Uterus (tissue), 2 donors: ENCODE data around the gene CTDSP2.
"Not testable (repeated sequence)": the region's sequence is repeated elsewhere in the genome, so short reads cannot be mapped to it uniquely, and the experiment has no call there.

Experiments
- POLR2A ChIP-seq, 2 donors: fragments of 450-650 bp; IDR thresholded peaks; one replicate each; pipeline ENCODE4 v1.6.1; 2016; ENCODE audit warnings: antibody characterized with exemption in 2 of 2, mild to moderate bottlenecking in 1 of 2, moderate library complexity in 1 of 2
- TF ChIP-seq, protein P1 (sequence below), 4 experiments: fragments of 200-600 bp in 2 of 4; fragments of 450-650 bp in 2 of 4; sonication (generic) in 2 of 4; IDR thresholded peaks; one replicate each; pipeline ENCODE4 v1.5.1; 2016 to 2019; ENCODE audit warnings: antibody characterized with exemption in 4 of 4, mild to moderate bottlenecking in 2 of 4, moderate library complexity in 1 of 4

DNA sequence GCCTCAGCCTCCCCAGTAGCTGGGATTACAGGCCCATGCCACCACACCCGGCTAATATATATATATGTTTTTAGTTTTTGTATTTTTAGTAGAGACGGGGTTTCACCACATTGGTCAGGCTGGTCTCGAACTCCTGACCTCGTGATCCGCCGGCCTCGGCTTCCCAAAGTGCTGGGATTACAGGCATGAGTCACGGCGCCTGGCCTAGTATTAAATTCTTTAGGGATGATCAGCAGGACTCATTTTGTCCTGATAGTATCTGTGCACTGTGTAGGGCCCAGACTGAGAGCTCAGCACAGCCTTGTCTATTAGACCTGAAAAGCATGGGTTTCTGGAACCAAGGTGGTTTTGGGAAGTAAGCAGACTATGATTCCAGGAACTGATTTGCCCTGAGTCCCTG is 34.5 kb upstream of the CTDSP2 start:
- TF ChIP-seq, protein P1, sequence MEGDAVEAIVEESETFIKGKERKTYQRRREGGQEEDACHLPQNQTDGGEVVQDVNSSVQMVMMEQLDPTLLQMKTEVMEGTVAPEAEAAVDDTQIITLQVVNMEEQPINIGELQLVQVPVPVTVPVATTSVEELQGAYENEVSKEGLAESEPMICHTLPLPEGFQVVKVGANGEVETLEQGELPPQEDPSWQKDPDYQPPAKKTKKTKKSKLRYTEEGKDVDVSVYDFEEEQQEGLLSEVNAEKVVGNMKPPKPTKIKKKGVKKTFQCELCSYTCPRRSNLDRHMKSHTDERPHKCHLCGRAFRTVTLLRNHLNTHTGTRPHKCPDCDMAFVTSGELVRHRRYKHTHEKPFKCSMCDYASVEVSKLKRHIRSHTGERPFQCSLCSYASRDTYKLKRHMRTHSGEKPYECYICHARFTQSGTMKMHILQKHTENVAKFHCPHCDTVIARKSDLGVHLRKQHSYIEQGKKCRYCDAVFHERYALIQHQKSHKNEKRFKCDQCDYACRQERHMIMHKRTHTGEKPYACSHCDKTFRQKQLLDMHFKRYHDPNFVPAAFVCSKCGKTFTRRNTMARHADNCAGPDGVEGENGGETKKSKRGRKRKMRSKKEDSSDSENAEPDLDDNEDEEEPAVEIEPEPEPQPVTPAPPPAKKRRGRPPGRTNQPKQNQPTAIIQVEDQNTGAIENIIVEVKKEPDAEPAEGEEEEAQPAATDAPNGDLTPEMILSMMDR (IDR thresholded peaks at IDR 0.05): not testable (repeated sequence)
- TF ChIP-seq POLR2A (IDR thresholded peaks at IDR 0.05): not testable (repeated sequence)
